ENCODE data around the gene PIK3C2G.

Gene PIK3C2G

GRCh38 chr12:18462442-18462841, 201.1 kb downstream of the PIK3C2G start:
- Histone ChIP-seq H3K9me3 (no peaks in the 10 kb centered on the region), H3K4me3 (no peak overlapping the region), H3K4me1 (no peaks in the 10 kb centered on the region), H3K36me3 (replicated peaks) (no peaks in the 10 kb centered on the region), H3K27me3 (ENCODE audit: low read depth) (no peaks in the 10 kb centered on the region)
- DNase-seq (ENCODE audit: low spot score in 2 of 2) = no peak
- in situ Hi-C loops (cut with MboI; ENCODE audit: low sequenced_read_pairs) = no loop called here

DNA sequence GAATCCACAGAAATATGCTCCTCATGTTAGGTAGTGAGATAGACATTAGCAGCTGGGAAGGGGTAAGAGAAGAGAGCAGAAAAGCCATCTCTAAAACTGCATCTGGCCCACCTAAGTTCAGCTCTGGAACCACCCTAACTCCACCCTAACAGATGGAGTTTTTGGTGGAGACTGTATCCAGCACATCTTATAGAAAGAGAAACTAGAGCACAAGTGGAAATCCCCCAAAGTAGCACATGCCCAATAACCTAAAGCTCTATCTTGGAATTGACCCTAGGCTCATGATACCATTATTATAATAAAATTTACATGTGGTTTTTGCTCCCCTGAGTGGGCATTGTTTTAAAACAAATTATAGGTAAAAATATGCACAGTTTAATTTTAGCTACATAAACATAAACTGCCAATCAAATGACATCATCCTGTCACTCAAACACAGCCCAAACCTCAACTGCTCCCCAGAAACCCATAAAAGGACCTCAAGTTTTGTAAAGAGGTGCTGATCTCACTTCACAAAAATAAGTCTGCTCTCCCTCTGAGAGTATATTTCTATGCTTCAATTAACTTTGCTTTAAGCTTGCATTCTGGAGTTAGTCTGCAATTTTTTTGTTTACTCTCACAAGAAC, 206.4 kb downstream of the PIK3C2G start:
- no peak for DNase-seq (ENCODE audit: low spot score in 2 of 2)
- Histone ChIP-seq H3K27me3 (ENCODE audit: low read depth) (no peaks in the 10 kb centered on the region), H3K36me3 (replicated peaks) (no peaks in the 10 kb centered on the region), H3K4me3 (no peak overlapping the region), H3K4me1 (no peaks in the 10 kb centered on the region), H3K9me3 (no peaks in the 10 kb centered on the region)
- in situ Hi-C loops (cut with MboI; ENCODE audit: low sequenced_read_pairs) = no loop called here

DNA sequence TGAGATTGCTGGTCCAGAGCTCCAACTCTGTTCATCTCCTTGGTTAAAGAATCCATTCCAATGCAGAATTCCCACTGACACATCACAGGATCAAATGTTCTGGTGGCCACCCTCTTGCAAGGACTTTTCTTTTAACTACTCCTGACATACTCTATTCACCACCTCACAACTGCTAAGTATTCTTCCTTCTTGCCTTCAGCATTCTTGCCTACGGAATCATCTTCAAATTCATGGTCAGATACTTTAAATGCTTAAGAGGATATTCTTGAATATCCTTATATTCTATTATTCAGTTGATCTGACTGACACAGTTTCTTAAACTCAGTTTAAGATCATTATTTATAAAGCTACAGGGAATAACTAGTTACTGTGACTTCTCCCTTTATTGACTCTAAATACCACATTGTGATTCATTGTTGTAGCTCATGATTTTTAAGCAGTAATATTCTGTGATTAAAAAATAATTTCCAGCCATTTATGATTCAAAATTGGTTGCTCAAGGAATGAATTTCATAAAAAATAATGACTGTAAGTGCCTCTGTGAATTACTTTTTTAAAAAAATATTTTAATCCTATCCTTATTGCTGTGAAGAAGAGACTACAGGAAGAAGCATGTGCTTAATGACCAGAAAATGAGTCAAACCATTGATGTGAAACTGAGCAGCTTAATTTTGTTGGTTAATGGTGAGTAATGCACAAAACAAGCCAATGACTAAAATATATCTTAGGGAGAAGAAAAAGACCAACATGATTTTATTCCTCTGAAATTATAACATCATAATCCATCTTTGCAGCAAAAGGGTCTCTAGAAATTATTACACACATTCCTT, 207.1 kb downstream of the PIK3C2G start:
- DNase-seq (ENCODE audit: low spot score in 2 of 2) = no peak

GRCh38 chr12:18470251-18470650, 208.9 kb downstream of the PIK3C2G start:
- Histone ChIP-seq H3K36me3 (replicated peaks) (no peaks in the 10 kb centered on the region), H3K27me3 (ENCODE audit: low read depth) (no peaks in the 10 kb centered on the region), H3K4me1 (no peaks in the 10 kb centered on the region), H3K4me3 (no peak overlapping the region), H3K9me3 (no peaks in the 10 kb centered on the region)
- no peak for DNase-seq (ENCODE audit: low spot score in 2 of 2)
- in situ Hi-C loops (cut with MboI; ENCODE audit: low sequenced_read_pairs) = no loop called here

More for the DNA sequence above, 207.1 kb downstream of the PIK3C2G start:
- Histone ChIP-seq H3K4me3 (no peak overlapping the region), H3K27me3 (ENCODE audit: low read depth) (no peaks in the 10 kb centered on the region), H3K36me3 (replicated peaks) (no peaks in the 10 kb centered on the region), H3K9me3 (no peaks in the 10 kb centered on the region), H3K4me1 (no peaks in the 10 kb centered on the region)
- in situ Hi-C loops (cut with MboI; ENCODE audit: low sequenced_read_pairs) = no loop called here

DNA sequence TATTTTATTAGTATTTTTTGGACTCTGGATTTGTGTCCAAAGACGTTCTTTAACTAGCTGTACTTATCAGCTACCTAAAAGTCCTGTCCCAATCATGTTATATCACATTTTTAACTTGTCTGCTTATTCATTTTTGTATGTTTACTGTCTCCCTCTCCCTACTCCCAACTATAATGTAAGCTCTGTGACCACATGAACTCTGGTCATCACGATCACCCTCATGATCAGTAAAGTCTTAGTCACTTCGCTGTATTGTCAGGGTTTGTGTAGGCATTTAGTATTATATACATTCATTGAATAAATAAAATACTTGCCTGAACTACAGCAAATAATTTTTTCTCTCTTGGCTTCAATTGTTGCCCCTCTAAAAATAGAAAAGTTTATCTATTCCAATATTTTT, 211.0 kb downstream of the PIK3C2G start:
- H3K9me3 ChIP-seq = no peaks in the 10 kb centered on the region
- in situ Hi-C loops (cut with MboI; ENCODE audit: low sequenced_read_pairs) = no loop called here
- H3K27me3 ChIP-seq (ENCODE audit: low read depth) = no peaks in the 10 kb centered on the region
- H3K36me3 ChIP-seq (replicated peaks) = no peaks in the 10 kb centered on the region
- peaks cover 8% of the 10 kb centered on the region for H3K4me1 ChIP-seq
- no peak overlapping the region for H3K4me3 ChIP-seq
- no peak for DNase-seq (ENCODE audit: low spot score in 2 of 2)

DNA sequence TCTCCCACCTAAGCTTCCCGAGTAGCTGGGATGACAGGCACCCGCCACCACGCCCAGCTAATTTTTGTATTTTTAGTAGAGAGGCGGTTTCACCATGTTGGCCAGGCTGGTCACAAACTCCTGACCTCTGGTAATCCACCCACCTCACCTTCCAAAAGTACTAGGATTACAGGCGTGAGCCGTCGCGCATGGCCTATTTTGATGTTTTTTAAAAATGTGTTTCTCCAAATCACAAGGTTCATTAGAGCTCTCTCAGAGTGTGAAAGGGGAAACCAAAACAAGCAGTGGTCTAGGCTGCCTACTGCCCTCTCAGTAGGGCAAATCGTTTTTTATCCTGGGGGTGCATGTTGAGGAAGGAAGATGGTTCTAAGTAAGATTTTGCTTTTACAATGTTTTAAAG, 211.5 kb downstream of the PIK3C2G start:
- no peak overlapping the region for H3K4me3 ChIP-seq
- H3K4me1 ChIP-seq = peaks cover 11% of the 10 kb centered on the region
- DNase-seq (ENCODE audit: low spot score in 2 of 2) = no peak
- H3K9me3 ChIP-seq = no peaks in the 10 kb centered on the region
- in situ Hi-C loops (cut with MboI; ENCODE audit: low sequenced_read_pairs) = no loop called here
- no peaks in the 10 kb centered on the region for H3K36me3 ChIP-seq (replicated peaks)
- H3K27me3 ChIP-seq (ENCODE audit: low read depth) = no peaks in the 10 kb centered on the region

GRCh38 chr12:18476861-18477260, 215.5 kb downstream of the PIK3C2G start:
- Histone ChIP-seq H3K4me3 (no peak overlapping the region), H3K4me1 (peaks cover 11% of the 10 kb centered on the region), H3K36me3 (replicated peaks) (no peaks in the 10 kb centered on the region), H3K27me3 (ENCODE audit: low read depth) (no peaks in the 10 kb centered on the region), H3K9me3 (no peaks in the 10 kb centered on the region)
- DNase-seq (ENCODE audit: low spot score in 2 of 2) = peak; percentile 36
- in situ Hi-C loops (cut with MboI; ENCODE audit: low sequenced_read_pairs) = no loop called here

DNA sequence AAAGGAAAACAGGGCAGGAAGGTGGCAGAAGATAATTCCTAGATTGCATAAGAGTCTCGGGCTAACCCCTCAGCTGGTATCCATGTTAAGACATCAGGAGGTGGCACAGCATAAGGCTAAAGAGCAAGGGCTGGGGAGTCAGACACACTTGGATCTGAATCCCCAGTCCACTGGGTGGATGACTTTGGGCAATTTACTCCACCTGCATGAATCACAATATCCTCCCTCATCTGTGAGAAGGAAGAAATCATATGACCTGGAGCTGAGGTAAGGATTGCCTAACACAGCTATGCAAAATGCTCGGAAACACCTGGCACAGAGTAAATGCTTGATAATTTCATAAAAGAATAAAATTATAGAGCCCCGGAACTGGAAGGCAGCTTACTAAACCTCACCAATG, 217.9 kb downstream of the PIK3C2G start:
- H3K36me3 ChIP-seq (replicated peaks) = no peaks in the 10 kb centered on the region
- H3K4me3 ChIP-seq = no peak overlapping the region
- H3K9me3 ChIP-seq = no peaks in the 10 kb centered on the region
- in situ Hi-C loops (cut with MboI; ENCODE audit: low sequenced_read_pairs) = no loop called here
- peaks cover 11% of the 10 kb centered on the region for H3K4me1 ChIP-seq
- no peak for DNase-seq (ENCODE audit: low spot score in 2 of 2)
- H3K27me3 ChIP-seq (ENCODE audit: low read depth) = no peaks in the 10 kb centered on the region

GRCh38 chr12:18482601-18483120, 221.3 kb downstream of the PIK3C2G start:
- no peaks in the 10 kb centered on the region for H3K9me3 ChIP-seq
- H3K36me3 ChIP-seq (replicated peaks) = no peaks in the 10 kb centered on the region
- in situ Hi-C loops (cut with MboI; ENCODE audit: low sequenced_read_pairs) = no loop called here
- DNase-seq (ENCODE audit: low spot score in 2 of 2) = no peak
- H3K4me1 ChIP-seq = peaks cover under 1% of the 10 kb centered on the region; the same call in 1 of the 2 replicates
- no peaks in the 10 kb centered on the region for H3K27me3 ChIP-seq (ENCODE audit: low read depth)
- no peak overlapping the region for H3K4me3 ChIP-seq

GRCh38 chr12:18483698-18484325, 222.5 kb downstream of the PIK3C2G start:
- no peaks in the 10 kb centered on the region; the same call in 1 of the 2 replicates for H3K4me1 ChIP-seq
- no peaks in the 10 kb centered on the region for H3K9me3 ChIP-seq
- H3K4me3 ChIP-seq = no peak overlapping the region
- no peaks in the 10 kb centered on the region for H3K27me3 ChIP-seq (ENCODE audit: low read depth)
- DNase-seq (ENCODE audit: low spot score in 2 of 2) = no peak
- in situ Hi-C loops (cut with MboI; ENCODE audit: low sequenced_read_pairs) = no loop called here
- no peaks in the 10 kb centered on the region for H3K36me3 ChIP-seq (replicated peaks)

DNA sequence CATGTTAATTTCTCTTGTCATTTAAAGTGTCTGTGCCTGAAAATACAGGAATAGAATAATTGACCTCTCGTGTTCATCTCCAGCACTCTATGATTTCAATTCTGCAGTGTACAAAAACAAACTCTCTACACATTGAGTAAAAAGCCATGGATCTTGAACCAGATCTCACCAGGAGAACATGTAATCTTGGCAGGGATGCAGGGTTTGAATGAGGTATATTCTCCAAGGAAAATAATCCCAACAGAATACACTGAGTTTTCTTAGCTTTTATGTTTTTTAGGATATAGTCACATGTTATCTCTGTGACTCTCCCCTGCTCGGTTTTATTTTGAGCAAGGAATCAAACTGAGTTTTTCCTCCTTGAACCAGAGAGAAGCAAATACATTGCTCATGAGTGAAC, 224.7 kb downstream of the PIK3C2G start:
- H3K9me3 ChIP-seq = no peaks in the 10 kb centered on the region
- no peak overlapping the region for H3K4me3 ChIP-seq
- in situ Hi-C loops (cut with MboI; ENCODE audit: low sequenced_read_pairs) = no loop called here
- H3K27me3 ChIP-seq (ENCODE audit: low read depth) = no peaks in the 10 kb centered on the region
- no peaks in the 10 kb centered on the region; the same call in 1 of the 2 replicates for H3K4me1 ChIP-seq
- H3K36me3 ChIP-seq (replicated peaks) = no peaks in the 10 kb centered on the region
- DNase-seq (ENCODE audit: low spot score in 2 of 2) = no peak

GRCh38 chr12:18487509-18487908, 226.2 kb downstream of the PIK3C2G start:
- Histone ChIP-seq H3K4me3 (no peak overlapping the region), H3K36me3 (replicated peaks) (no peaks in the 10 kb centered on the region), H3K27me3 (ENCODE audit: low read depth) (no peaks in the 10 kb centered on the region), H3K9me3 (no peaks in the 10 kb centered on the region), H3K4me1 (no peaks in the 10 kb centered on the region; the same call in 1 of the 2 replicates)
- in situ Hi-C loops (cut with MboI; ENCODE audit: low sequenced_read_pairs) = no loop called here
- DNase-seq (ENCODE audit: low spot score in 2 of 2) = no peak

- Histone ChIP-seq H3K27me3 (ENCODE audit: low read depth) (no peaks in the 10 kb centered on the region), H3K4me1 (no peaks in the 10 kb centered on the region), H3K9me3 (no peaks in the 10 kb centered on the region), H3K36me3 (replicated peaks) (no peaks in the 10 kb centered on the region), H3K4me3 (no peak overlapping the region)
- in situ Hi-C loops (cut with MboI; ENCODE audit: low sequenced_read_pairs) = no loop called here
- DNase-seq (ENCODE audit: low spot score in 2 of 2) = no peak
These were observed 231.2 kb downstream of the PIK3C2G start for GRCh38 chr12:18492372-18493025.
